DMS53 treated with DMSO at 0.1 percent for 48 hours (cell line): Measurements from ENCODE around the gene HIC1.

Source experiments
- DNase-seq: peaks from one replicate; lab custom pipeline; 2025; ENCODE audit not compliant: unreplicated experiment; lab: John Stamatoyannopoulos, UW

HIC1 gene

DNA sequence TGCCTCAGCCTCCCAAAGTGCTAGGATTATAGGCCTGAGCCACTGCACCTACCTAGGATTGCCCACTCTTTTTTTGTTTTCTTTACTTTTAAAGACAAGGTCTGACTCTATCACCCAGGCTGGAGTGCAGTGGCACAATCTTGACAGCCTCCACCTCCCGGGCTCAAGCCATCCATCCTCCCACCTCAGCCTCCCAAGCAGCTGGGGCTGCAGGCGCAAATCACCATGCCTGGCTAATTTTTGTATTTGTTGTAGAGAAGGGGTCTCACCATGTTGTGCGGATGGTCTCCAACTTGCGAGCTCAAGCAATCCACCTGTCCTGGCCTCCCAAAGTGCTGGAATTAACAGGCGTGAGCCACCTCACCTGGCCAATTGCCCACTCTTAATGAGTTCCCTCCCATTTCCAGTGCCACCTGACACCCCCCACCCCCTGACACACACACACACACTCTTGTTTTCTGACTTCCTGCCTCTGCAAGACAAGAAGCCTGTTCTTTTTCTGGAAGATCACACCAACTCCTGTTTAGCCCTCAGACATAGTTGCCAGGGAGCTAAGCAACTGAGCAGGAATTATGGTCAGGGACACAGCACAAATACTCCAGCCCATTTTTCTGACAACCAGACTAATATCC lies 10.5 kb upstream of the HIC1 start:
- DNase-seq: no peak

DNA sequence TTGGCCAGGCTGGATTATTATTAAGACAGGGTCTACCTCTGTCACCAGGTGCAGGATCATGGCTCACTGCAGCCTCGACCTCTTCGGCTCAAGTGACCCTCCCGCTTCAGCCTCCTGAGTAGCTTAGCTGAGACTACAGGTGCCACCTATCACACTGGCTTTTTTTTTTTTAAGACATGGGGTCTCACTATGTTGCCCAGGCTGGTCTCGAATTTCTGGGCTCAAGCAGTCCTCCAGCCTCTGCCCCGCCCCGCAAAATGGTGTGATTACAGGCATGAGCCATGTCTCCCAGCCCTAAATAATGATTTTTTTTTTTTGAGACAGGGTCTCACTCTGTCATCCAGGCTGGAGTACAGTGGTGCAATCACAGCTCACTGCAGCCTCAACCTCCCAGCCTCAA lies 7.3 kb upstream of the HIC1 start:
- no peak for DNase-seq

DNA sequence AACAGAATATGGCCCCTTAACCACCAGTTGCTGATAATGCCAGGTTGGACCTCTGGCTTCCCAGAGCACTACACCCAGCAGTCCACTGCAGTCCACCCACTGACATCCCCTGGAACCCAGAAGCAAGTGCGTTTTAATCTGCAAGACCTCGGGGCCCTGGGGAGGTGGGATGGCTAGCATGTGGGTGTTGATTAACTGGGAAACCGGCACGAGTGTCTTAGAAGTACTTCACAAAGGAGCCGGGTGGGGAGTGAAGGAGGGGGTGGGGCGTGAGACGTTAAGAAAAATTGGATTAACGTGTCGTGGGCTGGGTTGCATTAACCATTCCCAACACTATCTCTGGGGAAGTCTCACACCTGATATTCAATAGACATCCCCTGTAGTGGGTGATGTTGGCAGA lies 6.1 kb upstream of the HIC1 start:
- no peak for DNase-seq

- peak; percentile 13 for DNase-seq
These were observed 5.3 kb upstream of the HIC1 start for GRCh38 chr17:2049333-2050299.

- peak; percentile 25 for DNase-seq
These were observed 4.4 kb upstream of the HIC1 start for GRCh38 chr17:2050300-2051060.

DNA sequence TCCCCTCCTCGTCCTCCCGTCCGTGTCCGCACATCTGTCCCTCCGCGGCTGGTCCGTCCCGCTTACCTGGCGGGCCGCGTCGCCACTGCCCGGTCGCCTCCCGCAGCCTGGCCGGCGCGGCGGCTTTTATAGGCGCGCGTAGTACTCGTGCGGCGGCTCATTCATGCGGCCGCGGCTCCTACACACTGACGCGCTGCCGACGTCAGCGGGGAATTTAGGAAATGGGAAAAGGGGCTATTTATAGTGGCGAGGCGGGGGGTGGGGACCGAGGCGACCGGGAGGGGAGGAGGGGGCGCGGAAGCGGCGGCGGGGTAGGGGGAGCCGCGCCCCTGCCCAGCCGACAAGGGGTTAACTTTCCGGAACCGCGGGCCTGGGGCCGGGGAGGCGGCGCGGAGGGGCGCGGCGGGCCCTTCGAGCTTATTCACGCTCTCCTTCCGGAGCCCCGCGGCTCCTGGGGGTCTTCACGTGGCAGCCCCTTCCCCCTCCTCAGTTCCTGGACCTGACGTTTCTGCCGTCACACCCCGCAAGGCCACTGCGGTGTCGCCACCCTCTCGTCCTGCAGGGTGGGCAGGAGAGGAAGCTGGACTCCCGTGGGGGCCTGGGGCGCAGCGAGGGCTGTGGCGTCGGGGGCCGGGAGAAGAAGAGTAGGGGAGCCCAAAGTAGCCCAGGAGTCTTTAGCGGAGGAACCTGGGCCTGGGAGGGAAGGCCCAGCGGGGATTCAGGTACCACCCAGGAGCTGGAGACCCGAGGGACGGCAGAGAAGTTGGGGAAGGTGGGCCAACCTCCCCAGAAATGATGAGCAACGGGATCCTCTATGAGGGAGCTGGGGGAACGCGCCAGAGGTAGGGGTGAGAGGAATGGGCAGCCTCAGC lies 3.6 kb upstream of the HIC1 start:
- peak; percentile 6 for DNase-seq

DNA sequence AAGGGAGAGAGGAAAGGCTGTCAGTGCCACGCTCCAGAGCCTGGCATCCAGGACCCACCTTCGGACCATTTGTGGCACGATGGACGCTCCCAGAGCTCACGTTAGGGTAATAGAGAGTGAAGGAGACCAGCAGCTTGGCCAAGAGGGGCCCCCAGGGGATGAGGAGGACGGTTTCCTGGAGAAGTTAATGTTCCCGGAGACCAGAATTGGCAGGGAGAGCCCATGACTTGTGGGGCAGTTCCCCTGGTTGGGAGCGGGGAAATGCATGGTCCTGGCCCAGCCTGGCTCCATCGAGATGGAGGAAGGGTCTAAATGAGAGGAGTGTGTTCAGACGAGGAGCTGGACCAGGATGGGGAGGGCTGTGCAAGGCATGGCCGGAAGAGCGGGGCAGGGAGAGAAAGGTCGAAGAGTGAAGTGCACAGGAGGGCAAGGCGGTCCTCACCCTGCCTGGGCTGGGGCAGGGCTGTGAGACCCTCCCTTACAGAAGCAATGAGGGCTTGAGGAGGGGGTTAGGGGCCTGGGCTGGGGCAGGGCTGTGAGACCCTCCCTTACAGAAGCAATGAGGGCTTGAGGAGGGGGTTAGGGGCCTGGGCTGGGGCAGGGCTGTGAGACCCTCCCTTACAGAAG lies 2.9 kb upstream of the HIC1 start:
- no peak for DNase-seq

DNA sequence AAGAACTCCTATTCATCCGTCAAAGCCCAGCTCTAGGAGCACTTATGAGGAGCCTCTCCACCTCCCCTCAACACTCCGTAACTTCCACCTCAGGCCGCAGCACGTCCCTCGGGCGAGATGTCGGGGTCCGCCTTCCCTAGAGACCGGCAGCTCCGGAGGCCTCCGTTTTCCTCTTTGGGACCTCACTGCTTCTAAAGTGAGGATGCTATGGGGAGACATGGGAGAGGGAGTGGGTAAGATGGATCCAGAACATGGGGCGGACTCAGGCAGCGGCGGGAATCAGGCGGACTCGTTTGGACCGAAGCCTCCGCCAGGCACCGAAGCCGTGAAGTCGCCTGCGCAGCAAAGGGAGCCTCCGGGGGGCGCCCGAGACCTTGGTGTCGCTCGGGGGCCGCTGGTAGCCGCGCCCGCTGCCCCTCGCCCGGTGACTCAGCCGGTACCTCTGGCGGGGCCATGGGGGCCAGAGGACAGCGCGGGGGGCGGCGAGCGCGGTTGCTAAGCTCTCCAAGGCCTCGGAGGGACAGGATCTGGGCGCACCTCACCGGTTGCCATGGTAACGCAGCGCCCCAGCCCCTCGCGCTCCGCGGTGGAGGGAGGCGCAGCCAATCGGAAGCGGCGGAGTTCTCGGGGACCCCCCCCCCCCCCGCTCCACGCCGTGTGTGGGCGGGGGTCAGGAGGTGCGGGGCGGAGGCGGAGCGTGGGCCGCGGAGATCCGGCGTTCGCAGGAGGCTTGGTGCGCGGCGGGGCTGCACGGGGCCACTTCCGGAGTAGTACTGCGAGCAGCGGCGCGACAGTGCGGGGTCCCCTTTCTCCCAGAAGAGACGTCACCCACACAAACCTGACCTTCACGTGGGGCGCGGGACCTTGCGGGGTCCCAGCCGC lies 1.3 kb upstream of the HIC1 start:
- peak; percentile 12 for DNase-seq

DNA sequence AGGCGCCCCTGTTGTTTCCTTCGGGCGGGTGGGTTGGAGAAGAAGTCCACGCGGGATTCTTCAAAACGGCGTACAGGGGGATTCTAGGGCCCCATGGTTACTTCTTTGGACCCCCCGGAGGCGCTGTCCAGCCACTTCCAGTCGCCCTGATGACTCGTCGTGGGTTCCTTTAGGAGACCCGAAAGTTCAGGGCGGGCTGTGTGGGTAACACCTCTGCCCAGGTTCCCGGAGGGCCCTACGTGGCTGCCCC lies 716 bp upstream of the HIC1 start:
- no peak for DNase-seq

DNA sequence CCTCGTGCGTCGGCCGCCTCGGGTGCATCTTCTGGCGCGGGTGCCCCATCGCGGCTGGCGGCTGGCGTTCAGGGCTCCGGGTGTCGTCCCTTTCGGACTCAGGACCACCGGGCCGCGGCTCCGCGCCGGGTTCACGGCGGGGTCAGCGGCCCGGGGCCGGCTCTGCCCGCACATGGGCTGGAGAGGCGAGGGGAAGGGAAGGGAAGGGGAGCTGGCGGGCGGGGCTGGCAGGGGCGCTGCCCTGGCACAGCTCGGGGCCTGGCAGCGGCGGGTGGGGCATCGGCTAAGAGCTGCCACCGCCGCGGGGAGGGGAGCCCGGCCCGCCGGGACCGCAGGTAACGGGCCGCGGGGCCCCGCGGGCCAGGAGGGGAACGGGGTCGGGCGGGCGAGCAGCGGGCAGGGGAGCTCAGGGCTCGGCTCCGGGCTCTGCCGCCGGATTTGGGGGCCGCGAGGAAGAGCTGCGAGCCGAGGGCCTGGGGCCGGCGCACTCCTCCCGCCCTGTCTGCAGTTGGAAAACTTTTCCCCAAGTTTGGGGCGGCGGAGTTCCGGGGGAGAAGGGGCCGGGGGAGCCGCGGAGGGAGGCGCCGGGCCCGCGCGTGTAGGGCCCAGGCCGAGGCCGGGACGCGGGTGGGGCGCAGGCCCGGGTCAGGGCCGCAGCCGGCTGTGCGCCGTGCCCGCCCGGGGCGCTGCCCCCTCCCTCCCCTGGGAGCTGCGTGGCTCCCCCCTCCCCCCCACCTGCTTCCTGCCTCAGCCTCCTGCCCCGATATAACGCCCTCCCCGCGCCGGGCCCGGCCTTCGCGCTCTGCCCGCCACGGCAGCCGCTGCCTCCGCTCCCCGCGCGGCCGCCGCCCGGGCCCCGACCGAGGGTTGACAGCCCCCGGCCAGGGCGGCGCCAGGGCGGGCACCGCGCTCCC lies 646 bp downstream of the HIC1 start:
- DNase-seq: no peak

DNA sequence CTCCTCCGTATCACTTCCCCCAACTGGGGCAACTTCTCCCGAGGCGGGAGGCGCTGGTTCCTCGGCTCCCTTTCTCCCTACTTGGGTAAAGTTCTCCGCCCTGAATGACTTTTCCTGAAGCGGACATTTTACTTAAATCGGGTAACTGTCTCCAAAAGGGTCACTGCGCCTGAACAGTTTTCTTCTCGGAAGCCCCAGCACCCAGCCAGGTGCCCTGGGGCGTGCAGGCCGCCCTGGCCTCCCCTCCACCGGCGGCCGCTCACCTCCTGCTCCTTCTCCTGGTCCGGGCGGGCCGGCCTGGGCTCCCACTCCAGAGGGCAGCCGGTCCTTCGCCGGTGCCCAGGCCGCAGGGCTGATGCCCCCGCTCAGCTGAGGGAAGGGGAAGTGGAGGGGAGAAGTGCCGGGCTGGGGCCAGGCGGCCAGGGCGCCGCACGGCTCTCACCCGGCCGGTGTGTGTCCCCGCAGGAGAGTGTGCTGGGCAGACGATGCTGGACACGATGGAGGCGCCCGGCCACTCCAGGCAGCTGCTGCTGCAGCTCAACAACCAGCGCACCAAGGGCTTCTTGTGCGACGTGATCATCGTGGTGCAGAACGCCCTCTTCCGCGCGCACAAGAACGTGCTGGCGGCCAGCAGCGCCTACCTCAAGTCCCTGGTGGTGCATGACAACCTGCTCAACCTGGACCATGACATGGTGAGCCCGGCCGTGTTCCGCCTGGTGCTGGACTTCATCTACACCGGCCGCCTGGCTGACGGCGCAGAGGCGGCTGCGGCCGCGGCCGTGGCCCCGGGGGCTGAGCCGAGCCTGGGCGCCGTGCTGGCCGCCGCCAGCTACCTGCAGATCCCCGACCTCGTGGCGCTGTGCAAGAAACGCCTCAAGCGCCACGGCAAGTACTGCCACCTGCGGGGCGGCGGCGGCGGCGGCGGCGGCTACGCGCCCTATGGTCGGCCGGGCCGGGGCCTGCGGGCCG lies 1.6 kb downstream of the HIC1 start:
- DNase-seq: peak; percentile 30

GRCh38 chr17:2057175-2057759 lies 2.4 kb downstream of the HIC1 start:
- DNase-seq: no peak

- no peak for DNase-seq
These were observed 3.1 kb downstream of the HIC1 start for GRCh38 chr17:2057760-2058585.

DNA sequence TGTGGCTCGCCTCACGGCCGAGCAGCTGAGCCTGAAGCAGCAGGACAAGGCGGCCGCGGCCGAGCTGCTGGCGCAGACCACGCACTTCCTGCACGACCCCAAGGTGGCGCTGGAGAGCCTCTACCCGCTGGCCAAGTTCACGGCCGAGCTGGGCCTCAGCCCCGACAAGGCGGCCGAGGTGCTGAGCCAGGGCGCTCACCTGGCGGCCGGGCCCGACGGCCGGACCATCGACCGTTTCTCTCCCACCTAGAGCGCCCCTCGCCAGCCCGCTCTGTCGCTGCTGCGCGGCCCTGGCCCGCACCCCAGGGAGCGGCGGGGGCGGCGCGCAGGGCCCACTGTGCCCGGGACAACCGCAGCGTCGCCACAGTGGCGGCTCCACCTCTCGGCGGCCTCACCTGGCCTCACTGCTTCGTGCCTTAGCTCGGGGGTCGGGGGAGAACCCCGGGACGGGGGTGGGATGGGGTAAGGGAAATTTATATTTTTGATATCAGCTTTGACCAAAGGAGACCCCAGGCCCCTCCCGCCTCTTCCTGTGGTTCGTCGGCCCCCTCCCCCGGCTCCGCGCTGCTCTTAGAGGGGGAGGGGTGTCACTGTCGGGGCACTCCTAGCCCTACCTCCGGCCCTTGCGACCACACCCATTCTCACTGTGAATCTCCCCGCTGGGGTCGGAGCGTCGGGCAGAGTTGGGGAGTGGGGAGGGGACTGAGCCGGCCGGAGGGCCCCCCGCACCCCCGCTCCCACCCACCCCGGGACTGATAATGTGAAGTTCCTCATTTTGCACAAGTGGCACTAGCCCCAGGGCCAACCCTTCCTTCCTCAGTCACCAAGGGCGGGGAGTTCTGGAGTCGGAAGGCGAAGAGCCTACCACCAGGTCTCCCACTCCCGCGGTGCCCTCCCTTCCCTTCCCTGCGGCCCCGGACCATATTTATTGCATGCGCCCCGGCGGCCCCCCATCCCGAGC lies 4.0 kb downstream of the HIC1 start:
- peak; percentile 11 for DNase-seq
